ENCODE measurements around the gene GNAZ. TPM values are rescaled to one million over a fixed set of nuclear protein-coding genes. Genes with fewer than 3 reads are reported as not detected.

The GNAZ gene
- total RNA-seq, 1 donor from 2014 or later, result under 0.01 TPM

- H3K4me3 ChIP-seq (ENCODE audit: low read depth, low read length), result no peak overlapping the region
- DNase-seq (ENCODE audit: low read depth) (no peak), FAIRE-seq (no peak)
- TF ChIP-seq, protein P1, sequence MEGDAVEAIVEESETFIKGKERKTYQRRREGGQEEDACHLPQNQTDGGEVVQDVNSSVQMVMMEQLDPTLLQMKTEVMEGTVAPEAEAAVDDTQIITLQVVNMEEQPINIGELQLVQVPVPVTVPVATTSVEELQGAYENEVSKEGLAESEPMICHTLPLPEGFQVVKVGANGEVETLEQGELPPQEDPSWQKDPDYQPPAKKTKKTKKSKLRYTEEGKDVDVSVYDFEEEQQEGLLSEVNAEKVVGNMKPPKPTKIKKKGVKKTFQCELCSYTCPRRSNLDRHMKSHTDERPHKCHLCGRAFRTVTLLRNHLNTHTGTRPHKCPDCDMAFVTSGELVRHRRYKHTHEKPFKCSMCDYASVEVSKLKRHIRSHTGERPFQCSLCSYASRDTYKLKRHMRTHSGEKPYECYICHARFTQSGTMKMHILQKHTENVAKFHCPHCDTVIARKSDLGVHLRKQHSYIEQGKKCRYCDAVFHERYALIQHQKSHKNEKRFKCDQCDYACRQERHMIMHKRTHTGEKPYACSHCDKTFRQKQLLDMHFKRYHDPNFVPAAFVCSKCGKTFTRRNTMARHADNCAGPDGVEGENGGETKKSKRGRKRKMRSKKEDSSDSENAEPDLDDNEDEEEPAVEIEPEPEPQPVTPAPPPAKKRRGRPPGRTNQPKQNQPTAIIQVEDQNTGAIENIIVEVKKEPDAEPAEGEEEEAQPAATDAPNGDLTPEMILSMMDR (IDR thresholded peaks at IDR 0.05; ENCODE audit: insufficient read depth, low read length, severe bottlenecking), result no peak
- H3K36me3 ChIP-seq (ENCODE audit: control insufficient read depth, insufficient read depth, low read length), result no peaks in the 10 kb centered on the region
- H3K27me3 ChIP-seq (ENCODE audit: control insufficient read depth, insufficient read depth, low read length), result no peaks in the 10 kb centered on the region
Observed at GRCh38 chr22:23119494-23120414, 49.4 kb downstream of the GNAZ start.

DNA sequence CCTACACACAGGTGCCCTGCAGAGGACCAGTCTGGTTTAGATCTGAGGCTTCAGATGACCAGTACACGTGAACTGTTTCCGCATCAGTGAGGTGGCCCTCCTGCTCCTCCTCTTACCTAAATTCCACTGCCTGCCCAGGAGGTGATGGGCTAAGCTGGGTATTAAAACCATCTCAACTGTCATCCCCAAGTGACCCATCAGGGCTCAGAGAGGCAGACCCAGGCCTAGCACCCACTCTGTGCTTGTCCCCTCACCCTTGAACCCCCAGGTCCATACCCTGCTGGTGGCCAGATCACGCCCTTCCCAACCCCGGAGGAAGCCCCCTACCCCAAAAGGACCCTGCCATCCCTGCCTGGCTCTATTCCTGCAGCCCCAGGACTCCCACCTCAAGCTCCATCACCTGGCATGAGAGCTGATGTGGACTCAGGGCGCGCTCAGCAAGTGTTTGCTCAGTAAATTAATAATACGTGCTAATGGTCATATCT lies 50.1 kb downstream of the GNAZ start:
- Histone ChIP-seq H3K36me3 (ENCODE audit: control insufficient read depth, insufficient read depth, low read length) (no peaks in the 10 kb centered on the region), H3K27me3 (ENCODE audit: control insufficient read depth, insufficient read depth, low read length) (no peaks in the 10 kb centered on the region), H3K4me3 (ENCODE audit: low read depth, low read length) (no peak overlapping the region)
- DNase-seq (ENCODE audit: low read depth) (no peak), FAIRE-seq (no peak)
- TF ChIP-seq, protein P1 (IDR thresholded peaks at IDR 0.05; ENCODE audit: insufficient read depth, low read length, severe bottlenecking), result no peak

- Histone ChIP-seq H3K27me3 (ENCODE audit: control insufficient read depth, insufficient read depth, low read length) (no peaks in the 10 kb centered on the region), H3K36me3 (ENCODE audit: control insufficient read depth, insufficient read depth, low read length) (no peaks in the 10 kb centered on the region), H3K4me3 (ENCODE audit: low read depth, low read length) (no peak overlapping the region)
- FAIRE-seq (no peak), DNase-seq (ENCODE audit: low read depth) (no peak)
- TF ChIP-seq, protein P1 (IDR thresholded peaks at IDR 0.05; ENCODE audit: insufficient read depth, low read length, severe bottlenecking), result no peak
Observed at GRCh38 chr22:23121000-23121421, 50.7 kb downstream of the GNAZ start.

- Histone ChIP-seq H3K27me3 (ENCODE audit: control insufficient read depth, insufficient read depth, low read length) (no peaks in the 10 kb centered on the region), H3K36me3 (ENCODE audit: control insufficient read depth, insufficient read depth, low read length) (no peaks in the 10 kb centered on the region), H3K4me3 (ENCODE audit: low read depth, low read length) (no peak overlapping the region)
- FAIRE-seq (no peak), DNase-seq (ENCODE audit: low read depth) (no peak)
- TF ChIP-seq, protein P1 (IDR thresholded peaks at IDR 0.05; ENCODE audit: insufficient read depth, low read length, severe bottlenecking), result no peak
Observed at GRCh38 chr22:23121424-23121823, 51.1 kb downstream of the GNAZ start.

DNA sequence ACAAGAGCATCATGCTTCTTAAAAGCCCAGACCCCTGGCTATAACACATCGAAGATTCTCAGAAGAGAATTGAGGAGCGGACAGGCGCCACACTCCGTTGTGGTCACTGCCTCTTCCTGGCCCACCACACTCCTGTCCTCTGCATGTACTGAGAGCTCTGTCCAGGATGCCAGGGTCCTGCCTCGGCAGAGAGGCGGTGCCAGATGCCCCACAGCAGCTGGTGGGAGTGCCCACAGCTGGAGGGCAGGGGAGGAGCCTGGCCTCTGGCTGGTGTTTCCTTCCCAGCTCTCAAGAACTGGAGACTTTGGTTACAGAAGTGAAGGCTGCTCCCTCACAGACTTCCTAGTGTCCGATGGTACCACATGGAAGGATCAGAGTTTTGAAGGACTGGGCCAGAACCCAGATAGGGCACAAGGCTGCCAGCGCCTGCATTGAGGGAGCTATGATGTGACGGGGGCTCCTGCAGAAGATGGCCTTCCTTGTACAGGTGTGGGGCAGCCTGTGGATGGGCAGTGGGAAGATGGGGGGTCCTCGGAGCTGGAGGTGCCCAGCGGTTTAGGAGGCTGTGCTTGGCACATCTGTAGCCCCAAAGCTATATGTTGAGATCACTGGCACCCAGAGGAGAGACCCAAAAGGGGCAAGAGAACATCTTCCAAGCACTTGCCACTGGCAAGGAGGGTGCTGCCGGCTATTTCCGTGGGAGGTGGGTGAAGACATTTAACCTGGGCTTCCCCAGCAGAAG lies 52.1 kb downstream of the GNAZ start:
- FAIRE-seq (no peak), DNase-seq (ENCODE audit: low read depth) (no peak)
- H3K36me3 ChIP-seq (ENCODE audit: control insufficient read depth, insufficient read depth, low read length), result no peaks in the 10 kb centered on the region
- TF ChIP-seq, protein P1 (IDR thresholded peaks at IDR 0.05; ENCODE audit: insufficient read depth, low read length, severe bottlenecking), result no peak
- H3K27me3 ChIP-seq (ENCODE audit: control insufficient read depth, insufficient read depth, low read length), result no peaks in the 10 kb centered on the region
- H3K4me3 ChIP-seq (ENCODE audit: low read depth, low read length), result no peak overlapping the region
